ENCODE data around the gene P3R3URF.

P3R3URF gene

GRCh38 chr1:46131712-46132528 lies 44.4 kb downstream of the P3R3URF start:
- DNase-seq, result peak; percentile 75

- no peak for DNase-seq
Observed at GRCh38 chr1:46131093-46131492, 45.2 kb downstream of the P3R3URF start.

GRCh38 chr1:46130606-46131005 lies 45.7 kb downstream of the P3R3URF start:
- DNase-seq, result no peak

- DNase-seq, result no peak
Observed at GRCh38 chr1:46130121-46130520, 46.2 kb downstream of the P3R3URF start.

GRCh38 chr1:46128344-46128743 lies 47.9 kb downstream of the P3R3URF start:
- no peak for DNase-seq

All from NCI-H2107 (cell line).